Measurements from ENCODE around the gene ACOX1. TPM values are rescaled to one million over a fixed set of nuclear protein-coding genes. Genes with fewer than 3 reads are reported as not detected.

The ACOX1 gene
- total and polyA plus RNA-seq, 2 of the 13 experiments (the other 11 are each of a cell fraction or from before 2014, with no cell fraction given), result 86.4 to 120 TPM

GRCh38 chr17:75995385-75995925, 16.5 kb upstream of the ACOX1 start (continued):
- no peak for TF ChIP-seq ZKSCAN8 (CRISPR knock-in tag; IDR thresholded peaks at IDR 0.05; ENCODE audit: borderline replicate concordance)
- no peak for TF ChIP-seq ZNF484 (CRISPR knock-in tag; IDR thresholded peaks at IDR 0.05; ENCODE audit: borderline replicate concordance, low read depth)
- TF ChIP-seq CENPX (CRISPR knock-in tag; IDR thresholded peaks at IDR 0.05), result no peak
- TF ChIP-seq SP4 (CRISPR knock-in tag; IDR thresholded peaks at IDR 0.05), result no peak
- TF ChIP-seq GABPA (IDR thresholded peaks at IDR 0.05; ENCODE audit: low read depth, low read length), result no peak
- no peak for TF ChIP-seq GABPA (CRISPR knock-in tag; IDR thresholded peaks at IDR 0.05; ENCODE audit: low read depth)
- no peak for TF ChIP-seq ZNF318 (CRISPR knock-in tag; IDR thresholded peaks at IDR 0.05)
- no peak for TF ChIP-seq YY1 (IDR thresholded peaks at IDR 0.05; ENCODE audit: insufficient read depth, insufficient replicate concordance, low read depth, low read length)
- no peak for TF ChIP-seq NFIB (CRISPR knock-in tag; IDR thresholded peaks at IDR 0.05; ENCODE audit: borderline replicate concordance)
- TF ChIP-seq PRPF4 (IDR thresholded peaks at IDR 0.05; ENCODE audit: low read depth, low read length, poor library complexity, severe bottlenecking), result no peak
- no peak for TF ChIP-seq ZFP37 (CRISPR knock-in tag; IDR thresholded peaks at IDR 0.05; ENCODE audit: borderline replicate concordance)
- TF ChIP-seq MAF1 (CRISPR knock-in tag; IDR thresholded peaks at IDR 0.05; ENCODE audit: borderline replicate concordance), result no peak
- no peak for TF ChIP-seq ZNF629 (CRISPR knock-in tag; conservative IDR thresholded peaks at IDR 0.05)
- no peak for TF ChIP-seq PAF1 (CRISPR knock-in tag; IDR thresholded peaks at IDR 0.05)
- TF ChIP-seq HINFP (CRISPR knock-in tag; IDR thresholded peaks at IDR 0.05; ENCODE audit: low read depth), result 0 out of 2 replicates have a peak, but pooled peaks have one; percentile 37
- no peak for TF ChIP-seq ZFYVE20 (CRISPR knock-in tag; IDR thresholded peaks at IDR 0.05; ENCODE audit: borderline replicate concordance, low read depth)
- TF ChIP-seq ZNF788 (CRISPR knock-in tag; IDR thresholded peaks at IDR 0.05; ENCODE audit: borderline replicate concordance), result no peak
- TF ChIP-seq ZNF136 (CRISPR knock-in tag; IDR thresholded peaks at IDR 0.05; ENCODE audit: low read depth), result no peak
- TF ChIP-seq TRIM22 (IDR thresholded peaks at IDR 0.05), result no peak
- TF ChIP-seq ZNF720 (CRISPR knock-in tag; IDR thresholded peaks at IDR 0.05), result no peak
